Measurements from ENCODE around the gene PARP11. TPM values are rescaled to one million over a fixed set of nuclear protein-coding genes. Genes with fewer than 3 reads are reported as not detected.
"Not testable (repeated sequence)": the region's sequence is repeated elsewhere in the genome, so short reads cannot be mapped to it uniquely, and the experiment has no call there.

Gene PARP11
- total and polyA plus RNA-seq, 3 experiments from 2014 or later: 9.3 to 14.8 (median 12.4) TPM

DNA sequence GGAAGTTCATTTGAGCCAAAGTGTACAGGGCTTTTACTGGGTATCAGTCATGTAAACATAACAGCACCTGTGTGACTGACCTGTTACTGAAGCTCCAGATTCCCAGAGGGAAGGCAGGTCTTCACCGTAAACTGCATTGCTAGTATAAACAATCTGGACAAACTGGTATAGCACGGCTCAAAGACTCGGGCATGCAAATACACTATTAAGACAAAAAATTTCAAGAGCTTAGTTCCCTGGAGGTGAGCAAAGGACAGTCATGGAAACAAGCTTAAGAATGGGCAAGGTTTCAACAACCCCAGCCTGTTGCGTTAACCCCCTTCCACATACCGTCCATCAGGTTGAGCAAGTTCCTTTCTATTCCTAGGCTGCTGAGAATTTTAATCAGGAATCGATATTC is 9.4 kb downstream of the PARP11 start:
- Histone ChIP-seq H3K27ac (ENCODE audit: low read depth, low read length) (no peak overlapping the region), H3K9me3 (ENCODE audit: low read length) (peaks cover 13% of the 10 kb centered on the region), H3K4me3 (ENCODE audit: low read length) (no peak overlapping the region), H3K27me3 (ENCODE audit: insufficient read depth, low read length, poor library complexity, severe bottlenecking) (no peaks in the 10 kb centered on the region), H3K4me1 (ENCODE audit: insufficient read depth, low read length) (peaks cover 5% of the 10 kb centered on the region), H3K36me3 (ENCODE audit: insufficient read depth, low read length) (no peaks in the 10 kb centered on the region)
- Mint-ChIP-seq H3K9me3 (peaks cover 5 to 17% (median 10%) of the 10 kb centered on the region in 5 donors), H3K36me3 (peaks cover 18 to 64% (median 28%) of the 10 kb centered on the region in 3 donors), H3K4me1 (peaks cover 16 to 37% (median 32%) of the 10 kb centered on the region in 3 donors), H3K27ac (peak overlapping the region in 2 of 8 donors; percentile 38 to 47), H3K4me3 (no peak overlapping the region), H3K27me3 (no peaks in the 10 kb centered on the region)
- no peak for DNase-seq
- ChIA-PET POLR2A (no interaction called here), CTCF (no interaction called here)

DNA sequence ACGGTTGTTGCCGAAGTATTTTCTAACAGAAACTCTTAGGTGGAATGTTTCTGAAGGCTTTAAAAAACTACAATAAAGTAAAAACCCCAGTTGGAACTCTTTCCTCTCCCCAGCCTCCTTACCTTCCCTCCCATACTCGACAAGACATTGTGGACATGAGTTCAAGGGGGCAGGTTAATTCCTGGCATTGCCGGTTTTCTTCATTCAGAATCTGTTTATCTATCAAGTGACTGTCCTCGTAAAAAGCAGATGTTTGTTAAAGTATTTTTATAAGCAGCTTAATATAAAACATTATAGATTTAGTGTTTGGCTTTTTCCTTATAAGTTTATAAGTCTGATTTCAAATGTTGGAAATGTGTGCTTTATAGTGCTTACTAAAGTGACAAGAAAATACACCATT is 30.7 kb downstream of the PARP11 start:
- ChIA-PET POLR2A (no interaction called here), CTCF (no interaction called here)
- Histone ChIP-seq H3K27ac (ENCODE audit: low read depth, low read length) (no peak overlapping the region), H3K36me3 (ENCODE audit: insufficient read depth, low read length) (no peaks in the 10 kb centered on the region), H3K4me3 (ENCODE audit: low read length) (no peak overlapping the region), H3K9me3 (ENCODE audit: low read length) (no peaks in the 10 kb centered on the region), H3K4me1 (ENCODE audit: insufficient read depth, low read length) (no peaks in the 10 kb centered on the region), H3K27me3 (ENCODE audit: insufficient read depth, low read length, poor library complexity, severe bottlenecking) (no peaks in the 10 kb centered on the region)
- Mint-ChIP-seq H3K27me3 (no peaks in the 10 kb centered on the region), H3K4me3 (no peak overlapping the region), H3K27ac (peak overlapping the region in 3 of 8 donors; percentile 21 to 70 (median 36)), H3K9me3 (peaks cover 0 to 2% (median 2%) of the 10 kb centered on the region in 5 donors), H3K36me3 (peaks cover 28 to 55% (median 29%) of the 10 kb centered on the region in 3 donors), H3K4me1 (peaks cover 33 to 60% (median 57%) of the 10 kb centered on the region in 3 donors)
- no peak for DNase-seq

DNA sequence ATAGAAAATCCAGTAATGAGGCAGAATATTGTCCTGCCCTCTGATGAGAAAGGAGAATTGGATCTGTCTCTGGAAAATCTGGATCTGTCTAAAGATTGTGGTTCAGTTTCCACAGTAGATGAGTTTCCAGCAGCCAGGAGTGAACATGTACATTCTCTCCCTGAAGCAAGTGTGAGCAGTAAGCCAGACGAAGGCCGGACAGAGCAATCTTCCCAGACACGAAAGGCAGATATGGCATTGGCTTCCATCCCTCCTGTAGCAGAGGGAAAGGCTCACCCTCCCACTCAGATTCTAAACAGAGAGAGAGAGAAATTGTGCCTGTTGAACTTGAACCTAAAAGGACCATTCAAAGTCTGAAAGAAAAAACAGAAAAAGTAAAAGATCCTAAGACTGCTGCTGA is 31.4 kb downstream of the PARP11 start:
- H3K9me3 Mint-ChIP-seq: peaks cover 0 to 4% (median 0%) of the 10 kb centered on the region in 5 donors
- CTCF ChIA-PET: no interaction called here
- H3K27me3 Mint-ChIP-seq: no peaks in the 10 kb centered on the region
- no peak overlapping the region for H3K4me3 ChIP-seq (ENCODE audit: low read length)
- POLR2A ChIA-PET: no interaction called here
- peaks cover 34 to 60% (median 57%) of the 10 kb centered on the region in 3 donors for H3K4me1 Mint-ChIP-seq
- peak overlapping the region in 4 of 8 donors; percentile 4 to 81 (median 60) for H3K27ac Mint-ChIP-seq
- no peak for DNase-seq
- peaks cover 22 to 51% (median 26%) of the 10 kb centered on the region in 3 donors for H3K36me3 Mint-ChIP-seq
- no peaks in the 10 kb centered on the region for H3K4me1 ChIP-seq (ENCODE audit: insufficient read depth, low read length)
- peak overlapping the region in 1 of 7 donors; percentile 32 for H3K4me3 Mint-ChIP-seq
- no peaks in the 10 kb centered on the region for H3K27me3 ChIP-seq (ENCODE audit: insufficient read depth, low read length, poor library complexity, severe bottlenecking)
- no peaks in the 10 kb centered on the region for H3K36me3 ChIP-seq (ENCODE audit: insufficient read depth, low read length)
- no peaks in the 10 kb centered on the region for H3K9me3 ChIP-seq (ENCODE audit: low read length)
- H3K27ac ChIP-seq (ENCODE audit: low read depth, low read length): no peak overlapping the region

DNA sequence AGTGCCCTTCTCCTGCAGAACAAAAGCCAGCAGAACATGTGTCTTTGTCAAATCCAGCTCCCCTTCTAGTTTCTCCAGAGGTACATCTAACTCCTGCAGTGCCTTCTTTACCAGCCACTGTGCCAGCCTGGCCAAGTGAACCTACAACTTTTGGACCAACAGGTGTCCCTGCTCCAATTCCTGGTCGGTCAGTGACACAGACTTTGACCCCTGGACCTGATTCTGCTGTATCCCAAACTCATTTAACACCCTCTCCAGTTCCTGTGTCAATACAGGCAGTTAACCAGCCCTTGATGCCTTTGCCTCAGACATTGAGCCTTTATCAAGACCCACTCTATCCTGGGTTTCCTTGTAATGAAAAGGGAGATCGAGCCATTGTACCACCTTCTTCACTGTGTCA is 32.4 kb downstream of the PARP11 start:
- H3K4me3 ChIP-seq (ENCODE audit: low read length); H3K4me1 ChIP-seq (ENCODE audit: insufficient read depth, low read length); H3K27ac ChIP-seq (ENCODE audit: low read depth, low read length); CTCF ChIA-PET; DNase-seq; H3K27me3 Mint-ChIP-seq; H3K9me3 ChIP-seq (ENCODE audit: low read length); POLR2A ChIA-PET; H3K36me3 ChIP-seq (ENCODE audit: insufficient read depth, low read length); H3K27me3 ChIP-seq (ENCODE audit: insufficient read depth, low read length, poor library complexity, severe bottlenecking); H3K9me3 Mint-ChIP-seq: not testable (repeated sequence)
- H3K36me3 Mint-ChIP-seq: peaks cover 21 to 51% (median 26%) of the 10 kb centered on the region in 3 donors
- H3K4me1 Mint-ChIP-seq: peaks cover 41 to 68% (median 64%) of the 10 kb centered on the region in 3 donors
- H3K4me3 Mint-ChIP-seq: peak overlapping the region in 1 of 7 donors; percentile 52
- peak overlapping the region in 2 of 8 donors; percentile 47 to 50 for H3K27ac Mint-ChIP-seq

DNA sequence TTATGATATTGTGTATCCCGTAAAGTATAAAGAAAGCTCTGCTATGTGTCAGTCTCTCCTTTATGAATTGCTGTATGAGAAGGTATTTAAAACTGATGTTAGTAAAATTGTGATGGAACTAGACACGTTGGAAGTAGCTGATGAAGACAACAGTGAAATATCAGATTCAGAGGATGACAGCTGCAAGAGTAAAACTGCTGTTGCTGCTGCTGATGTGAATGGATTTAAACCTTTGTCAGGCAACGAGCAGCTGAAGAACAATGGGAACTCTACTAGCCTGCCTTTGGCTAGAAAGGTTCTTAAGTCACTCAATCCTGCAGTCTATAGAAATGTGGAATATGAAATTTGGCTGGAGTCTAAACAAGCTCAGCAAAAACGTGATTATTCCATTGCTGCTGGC is 33.5 kb downstream of the PARP11 start:
- Mint-ChIP-seq H3K4me3 (peak overlapping the region in 4 of 7 donors; percentile 6 to 60 (median 32)), H3K4me1 (peaks cover 42 to 68% (median 67%) of the 10 kb centered on the region in 3 donors), H3K36me3 (peaks cover 21 to 45% (median 26%) of the 10 kb centered on the region in 3 donors)
- H3K4me1 ChIP-seq (ENCODE audit: insufficient read depth, low read length); H3K9me3 ChIP-seq (ENCODE audit: low read length); H3K36me3 ChIP-seq (ENCODE audit: insufficient read depth, low read length); CTCF ChIA-PET; H3K4me3 ChIP-seq (ENCODE audit: low read length); H3K27ac ChIP-seq (ENCODE audit: low read depth, low read length); DNase-seq; POLR2A ChIA-PET; H3K27me3 ChIP-seq (ENCODE audit: insufficient read depth, low read length, poor library complexity, severe bottlenecking); H3K9me3 Mint-ChIP-seq; H3K27me3 Mint-ChIP-seq; H3K27ac Mint-ChIP-seq: not testable (repeated sequence)

DNA sequence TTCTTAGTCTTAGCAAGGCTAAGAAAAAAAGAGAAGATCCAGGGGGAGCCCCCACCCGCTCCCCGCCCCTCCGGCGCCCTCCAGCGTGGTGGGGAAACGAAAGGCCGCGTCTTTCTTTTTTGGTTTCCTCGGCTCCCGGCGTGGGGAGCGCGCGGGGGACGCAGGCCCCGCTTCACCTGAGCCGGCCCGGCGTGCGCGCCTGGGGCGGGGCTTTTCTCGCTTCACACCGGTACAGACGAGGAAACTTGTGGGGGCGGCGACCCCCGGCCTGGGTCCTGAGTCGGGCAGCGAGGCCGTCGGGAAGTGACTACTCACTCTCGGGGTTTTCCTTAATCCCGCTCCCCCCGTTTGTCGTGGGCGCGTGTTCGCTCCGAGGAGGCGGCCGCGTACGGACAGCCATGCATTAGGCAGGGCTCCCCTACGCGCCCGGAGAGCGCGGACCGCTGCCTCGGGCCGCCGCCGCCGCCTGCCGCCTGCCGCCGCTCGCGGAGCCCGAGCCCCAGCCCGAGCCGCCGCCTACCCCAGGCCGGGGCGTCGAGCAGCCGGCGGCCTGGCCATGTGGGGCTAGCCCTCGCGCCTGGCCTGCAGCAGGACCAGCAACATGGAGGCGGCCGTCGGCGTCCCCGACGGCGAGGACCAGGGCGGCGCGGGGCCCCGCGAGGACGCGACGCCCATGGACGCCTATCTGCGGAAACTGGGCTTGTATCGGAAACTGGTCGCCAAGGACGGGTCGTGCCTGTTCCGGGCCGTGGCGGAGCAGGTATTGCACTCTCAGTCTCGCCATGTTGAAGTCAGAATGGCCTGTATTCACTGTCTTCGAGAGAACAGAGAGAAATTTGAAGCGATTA is 34.3 kb downstream of the PARP11 start:
- peak overlapping the region in 4 of 8 donors; percentile 39 to 84 (median 65) for H3K27ac Mint-ChIP-seq
- peaks cover 38 to 68% (median 67%) of the 10 kb centered on the region in 3 donors for H3K4me1 Mint-ChIP-seq
- H3K27ac ChIP-seq (ENCODE audit: low read depth, low read length); POLR2A ChIA-PET; H3K36me3 ChIP-seq (ENCODE audit: insufficient read depth, low read length); H3K4me3 ChIP-seq (ENCODE audit: low read length); H3K4me1 ChIP-seq (ENCODE audit: insufficient read depth, low read length); H3K27me3 Mint-ChIP-seq; H3K27me3 ChIP-seq (ENCODE audit: insufficient read depth, low read length, poor library complexity, severe bottlenecking); H3K9me3 Mint-ChIP-seq; H3K9me3 ChIP-seq (ENCODE audit: low read length); CTCF ChIA-PET: not testable (repeated sequence)
- H3K36me3 Mint-ChIP-seq: peaks cover 21 to 40% (median 26%) of the 10 kb centered on the region in 3 donors
- peak overlapping the region in 6 of 7 donors; percentile 25 to 77 (median 66) for H3K4me3 Mint-ChIP-seq
- DNase-seq: peak in 3 of 5 donors; percentile 13 to 45 (median 15)

DNA sequence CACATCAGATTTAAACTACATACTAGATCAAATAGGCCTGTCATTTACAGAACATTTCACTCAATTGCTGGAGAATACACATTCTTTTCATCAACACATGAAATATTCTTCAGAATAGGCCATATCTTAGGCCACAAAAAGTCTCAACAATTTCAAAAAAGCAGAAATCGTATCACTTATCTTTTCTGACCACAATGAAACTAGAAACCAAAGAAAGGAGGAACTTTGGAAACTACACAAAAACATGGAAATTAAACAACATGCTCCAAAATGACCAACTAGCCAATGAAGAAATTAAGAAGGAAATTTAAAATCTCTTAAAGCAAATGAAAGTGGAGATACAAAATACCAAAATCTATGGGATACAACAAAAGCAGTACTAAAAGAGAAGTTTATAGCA is 35.1 kb downstream of the PARP11 start:
- peak overlapping the region in 5 of 7 donors; percentile 25 to 77 (median 70) for H3K4me3 Mint-ChIP-seq
- Histone ChIP-seq H3K9me3 (ENCODE audit: low read length) (no peaks in the 10 kb centered on the region), H3K27ac (ENCODE audit: low read depth, low read length) (no peak overlapping the region), H3K36me3 (ENCODE audit: insufficient read depth, low read length) (no peaks in the 10 kb centered on the region), H3K4me3 (ENCODE audit: low read length) (no peak overlapping the region), H3K27me3 (ENCODE audit: insufficient read depth, low read length, poor library complexity, severe bottlenecking) (no peaks in the 10 kb centered on the region), H3K4me1 (ENCODE audit: insufficient read depth, low read length) (peaks cover 6% of the 10 kb centered on the region)
- H3K36me3 Mint-ChIP-seq: peaks cover 21 to 36% (median 24%) of the 10 kb centered on the region in 3 donors
- ChIA-PET CTCF (no interaction called here), POLR2A (no interaction called here)
- peak overlapping the region in 4 of 8 donors; percentile 8 to 84 (median 51) for H3K27ac Mint-ChIP-seq
- H3K9me3 Mint-ChIP-seq: peaks cover 0 to 4% (median 0%) of the 10 kb centered on the region in 5 donors
- H3K27me3 Mint-ChIP-seq: no peaks in the 10 kb centered on the region
- H3K4me1 Mint-ChIP-seq: peaks cover 38 to 66% (median 65%) of the 10 kb centered on the region in 3 donors
- no peak for DNase-seq

DNA sequence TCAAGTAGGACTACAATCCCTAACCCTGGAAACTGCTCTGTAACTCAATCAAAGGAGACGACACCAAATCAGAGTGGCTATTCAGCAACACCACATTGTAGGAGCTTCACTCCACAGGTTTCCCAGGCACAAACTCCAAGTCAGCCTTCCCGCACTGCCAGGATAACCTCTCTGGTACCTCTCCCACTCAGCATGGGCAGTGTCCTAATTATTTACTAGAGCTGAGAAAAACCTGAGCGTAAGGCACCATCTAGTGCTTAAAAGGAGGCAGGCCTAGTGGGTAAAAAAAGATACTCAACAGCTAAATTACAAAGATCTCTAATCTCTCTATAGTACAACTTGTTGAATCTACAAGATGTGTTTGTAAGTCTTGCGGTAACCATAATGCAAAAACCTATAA is 36.1 kb downstream of the PARP11 start:
- Histone ChIP-seq H3K27me3 (ENCODE audit: insufficient read depth, low read length, poor library complexity, severe bottlenecking) (no peaks in the 10 kb centered on the region), H3K4me3 (ENCODE audit: low read length) (no peak overlapping the region), H3K9me3 (ENCODE audit: low read length) (no peaks in the 10 kb centered on the region), H3K27ac (ENCODE audit: low read depth, low read length) (no peak overlapping the region), H3K4me1 (ENCODE audit: insufficient read depth, low read length) (peaks cover 6% of the 10 kb centered on the region), H3K36me3 (ENCODE audit: insufficient read depth, low read length) (no peaks in the 10 kb centered on the region)
- no peak overlapping the region for H3K4me3 Mint-ChIP-seq
- H3K27me3 Mint-ChIP-seq: no peaks in the 10 kb centered on the region
- CTCF ChIA-PET: no interaction called here
- H3K4me1 Mint-ChIP-seq: peaks cover 40 to 73% (median 72%) of the 10 kb centered on the region in 3 donors
- peaks cover 0 to 4% (median 0%) of the 10 kb centered on the region in 5 donors for H3K9me3 Mint-ChIP-seq
- no peak overlapping the region for H3K27ac Mint-ChIP-seq
- POLR2A ChIA-PET: no interaction called here
- H3K36me3 Mint-ChIP-seq: peaks cover 21 to 33% (median 22%) of the 10 kb centered on the region in 3 donors
- no peak for DNase-seq

Measured in CD8-positive, alpha-beta memory T cell (primary cell).